ENCODE results near the gene SFXN5. TPM values are rescaled to one million over a fixed set of nuclear protein-coding genes. Genes with fewer than 3 reads are reported as not detected.

SFXN5 gene
- total RNA-seq, 1 experiment from 2014 or later: 27.8 TPM

GRCh38 chr2:72968286-72968685, 103.2 kb downstream of the SFXN5 start:
- DNase-seq (ENCODE audit: low read depth, low spot score): no peak
- H3K36me3 ChIP-seq (ENCODE audit: control insufficient read depth, insufficient read depth, low read length): no peaks in the 10 kb centered on the region
- H3K4me1 ChIP-seq (ENCODE audit: control insufficient read depth, insufficient read depth, low read length): no peaks in the 10 kb centered on the region
- no peaks in the 10 kb centered on the region for H3K27me3 ChIP-seq (ENCODE audit: control insufficient read depth, insufficient read depth, low read length)
- no TSS peak for BruUV-seq (replicated peaks)
- CTCF ChIA-PET: interaction anchor here (0.5 to 0.7 kb wide), 2 partner anchors 13 to 74 kb away, joined by 3 read pairs; no protein-coding TSS in a partner anchor
- no peak for ATAC-seq
- H3K27ac ChIP-seq (ENCODE audit: low read length): no peak overlapping the region
- no peak overlapping the region for H3K4me3 ChIP-seq (ENCODE audit: low read depth in 2 of 2, low read length in 2 of 2)
- intact Hi-C loops (cut with micrococcal nuclease; ENCODE audit: unreplicated experiment): no loop called here
- no peaks in the 10 kb centered on the region for H3K9me3 ChIP-seq (ENCODE audit: control insufficient read depth, insufficient read depth, low read depth, low read length)
- in situ Hi-C loops (cut with HindIII; ENCODE audit: low pct_unique_long_range_greater_than_20kb, low sequenced_read_pairs): no loop called here
- TF ChIP-seq REST (IDR thresholded peaks at IDR 0.05; ENCODE audit: insufficient read depth in 1 of 2, low read depth in 2 of 2, low read length in 1 of 2): no peak
- no peak for TF ChIP-seq TCF7L2 (IDR thresholded peaks at IDR 0.05; ENCODE audit: low read depth, low read length)
- TF ChIP-seq POLR2AphosphoS5 (IDR thresholded peaks at IDR 0.05; ENCODE audit: low read depth, low read length): no peak
- no peak for TF ChIP-seq SIN3A (IDR thresholded peaks at IDR 0.05; ENCODE audit: borderline replicate concordance, insufficient read depth, low read depth, low read length)
- POLR2A ChIA-PET: no interaction called here

- no peak for DNase-seq (ENCODE audit: low read depth, low spot score)
- no peak for ATAC-seq
- Histone ChIP-seq H3K4me1 (ENCODE audit: control insufficient read depth, insufficient read depth, low read length) (no peaks in the 10 kb centered on the region), H3K27me3 (ENCODE audit: control insufficient read depth, insufficient read depth, low read length) (no peaks in the 10 kb centered on the region), H3K4me3 (ENCODE audit: low read depth in 2 of 2, low read length in 2 of 2) (no peak overlapping the region), H3K36me3 (ENCODE audit: control insufficient read depth, insufficient read depth, low read length) (no peaks in the 10 kb centered on the region), H3K27ac (ENCODE audit: low read length) (no peak overlapping the region), H3K9me3 (ENCODE audit: control insufficient read depth, insufficient read depth, low read depth, low read length) (no peaks in the 10 kb centered on the region)
- TF ChIP-seq CTCF (IDR thresholded peaks at IDR 0.05) (no peak), TCF7L2 (IDR thresholded peaks at IDR 0.05; ENCODE audit: low read depth, low read length) (no peak), REST (IDR thresholded peaks at IDR 0.05; ENCODE audit: insufficient read depth in 1 of 2, low read depth in 2 of 2, low read length in 1 of 2) (no peak), POLR2AphosphoS5 (IDR thresholded peaks at IDR 0.05; ENCODE audit: low read depth, low read length) (no peak), SIN3A (IDR thresholded peaks at IDR 0.05; ENCODE audit: borderline replicate concordance, insufficient read depth, low read depth, low read length) (no peak)
- intact Hi-C loops (cut with micrococcal nuclease; ENCODE audit: unreplicated experiment): no loop called here
- in situ Hi-C loops (cut with HindIII; ENCODE audit: low pct_unique_long_range_greater_than_20kb, low sequenced_read_pairs): no loop called here
- ChIA-PET CTCF (no interaction called here), POLR2A (no interaction called here)
- no TSS peak for BruUV-seq (replicated peaks)
These were observed 105.6 kb downstream of the SFXN5 start for GRCh38 chr2:72965770-72966450.

Data from Panc1 (cell line).